ENCODE data around the gene EPO. TPM values are rescaled to one million over a fixed set of nuclear protein-coding genes. Genes with fewer than 3 reads are reported as not detected.
"Not testable (repeated sequence)": the region's sequence is repeated elsewhere in the genome, so short reads cannot be mapped to it uniquely, and the experiment has no call there.

The EPO gene
- total RNA-seq, 1 donor, result not detected

DNA sequence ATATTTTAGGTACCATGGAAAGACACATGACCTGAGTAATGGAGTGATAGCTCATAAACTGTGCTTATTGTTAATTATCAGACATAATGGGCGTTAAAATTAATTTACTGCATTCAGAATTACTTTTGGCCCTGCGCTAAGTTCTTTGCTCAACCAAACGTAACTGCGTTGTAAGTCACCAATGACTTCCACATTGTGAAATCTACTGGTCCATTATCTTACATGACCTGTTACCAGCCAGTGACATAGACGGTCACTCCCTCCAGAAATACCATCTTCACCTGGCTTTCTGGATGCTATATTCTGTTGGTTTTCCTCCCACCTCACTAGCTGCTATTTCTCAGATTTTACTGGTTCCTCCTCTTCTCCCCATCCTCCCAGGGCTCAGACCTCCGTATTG is 21.2 kb upstream of the EPO start:
- Histone ChIP-seq H3K36me3 (ENCODE audit: insufficient read depth, low read length) (no peaks in the 10 kb centered on the region), H3K4me3 (ENCODE audit: insufficient read depth, low read length) (no peak overlapping the region), H3K4me1 (ENCODE audit: insufficient read depth, low read length) (no peaks in the 10 kb centered on the region), H3K27ac (ENCODE audit: low read depth, low read length) (no peak overlapping the region), H4K20me1 (ENCODE audit: insufficient read depth, low read length) (no peaks in the 10 kb centered on the region), H2AFZ (ENCODE audit: low read length) (no peak overlapping the region), H3K4me2 (ENCODE audit: insufficient read depth, low read length) (no peak overlapping the region), H3K9me3 (ENCODE audit: low read depth, low read length) (no peaks in the 10 kb centered on the region), H3K27me3 (ENCODE audit: insufficient read depth, low read length) (peaks cover 12% of the 10 kb centered on the region), H3K79me2 (ENCODE audit: insufficient read depth, low read length) (no peaks in the 10 kb centered on the region)
- TF ChIP-seq, protein P1, sequence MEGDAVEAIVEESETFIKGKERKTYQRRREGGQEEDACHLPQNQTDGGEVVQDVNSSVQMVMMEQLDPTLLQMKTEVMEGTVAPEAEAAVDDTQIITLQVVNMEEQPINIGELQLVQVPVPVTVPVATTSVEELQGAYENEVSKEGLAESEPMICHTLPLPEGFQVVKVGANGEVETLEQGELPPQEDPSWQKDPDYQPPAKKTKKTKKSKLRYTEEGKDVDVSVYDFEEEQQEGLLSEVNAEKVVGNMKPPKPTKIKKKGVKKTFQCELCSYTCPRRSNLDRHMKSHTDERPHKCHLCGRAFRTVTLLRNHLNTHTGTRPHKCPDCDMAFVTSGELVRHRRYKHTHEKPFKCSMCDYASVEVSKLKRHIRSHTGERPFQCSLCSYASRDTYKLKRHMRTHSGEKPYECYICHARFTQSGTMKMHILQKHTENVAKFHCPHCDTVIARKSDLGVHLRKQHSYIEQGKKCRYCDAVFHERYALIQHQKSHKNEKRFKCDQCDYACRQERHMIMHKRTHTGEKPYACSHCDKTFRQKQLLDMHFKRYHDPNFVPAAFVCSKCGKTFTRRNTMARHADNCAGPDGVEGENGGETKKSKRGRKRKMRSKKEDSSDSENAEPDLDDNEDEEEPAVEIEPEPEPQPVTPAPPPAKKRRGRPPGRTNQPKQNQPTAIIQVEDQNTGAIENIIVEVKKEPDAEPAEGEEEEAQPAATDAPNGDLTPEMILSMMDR (IDR thresholded peaks at IDR 0.05; ENCODE audit: extremely low read depth, low read depth, low read length), result no peak
- DNase-seq (ENCODE audit: insufficient read length, low spot score, missing footprints), result no peak

DNA sequence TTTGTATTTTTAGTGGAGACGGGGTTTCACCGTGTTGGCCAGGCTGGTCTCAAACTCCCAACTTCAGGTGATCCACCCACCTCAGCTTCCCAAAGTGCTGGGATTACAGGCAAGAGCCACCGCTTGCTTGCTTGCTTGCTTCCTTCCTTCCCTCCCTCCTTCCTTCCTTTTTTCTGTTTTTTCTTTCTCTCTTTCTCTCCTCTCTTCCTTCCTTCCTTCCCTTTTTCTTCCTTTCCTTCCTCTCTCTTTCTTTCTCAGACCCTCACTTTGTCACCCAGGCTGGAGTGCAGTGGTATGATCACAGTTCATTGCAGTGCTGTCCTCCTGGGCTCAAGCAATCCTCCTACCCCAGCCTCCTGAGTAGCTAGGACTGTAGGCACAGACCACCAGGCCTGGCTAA is 19.2 kb upstream of the EPO start:
- H3K79me2 ChIP-seq (ENCODE audit: insufficient read depth, low read length); DNase-seq (ENCODE audit: insufficient read length, low spot score, missing footprints); H3K4me3 ChIP-seq (ENCODE audit: insufficient read depth, low read length); H3K4me1 ChIP-seq (ENCODE audit: insufficient read depth, low read length); H3K4me2 ChIP-seq (ENCODE audit: insufficient read depth, low read length); H3K27ac ChIP-seq (ENCODE audit: low read depth, low read length); H2AFZ ChIP-seq (ENCODE audit: low read length); H4K20me1 ChIP-seq (ENCODE audit: insufficient read depth, low read length); H3K9me3 ChIP-seq (ENCODE audit: low read depth, low read length); H3K36me3 ChIP-seq (ENCODE audit: insufficient read depth, low read length): not testable (repeated sequence)
- H3K27me3 ChIP-seq (ENCODE audit: insufficient read depth, low read length), result peaks cover 12% of the 10 kb centered on the region

DNA sequence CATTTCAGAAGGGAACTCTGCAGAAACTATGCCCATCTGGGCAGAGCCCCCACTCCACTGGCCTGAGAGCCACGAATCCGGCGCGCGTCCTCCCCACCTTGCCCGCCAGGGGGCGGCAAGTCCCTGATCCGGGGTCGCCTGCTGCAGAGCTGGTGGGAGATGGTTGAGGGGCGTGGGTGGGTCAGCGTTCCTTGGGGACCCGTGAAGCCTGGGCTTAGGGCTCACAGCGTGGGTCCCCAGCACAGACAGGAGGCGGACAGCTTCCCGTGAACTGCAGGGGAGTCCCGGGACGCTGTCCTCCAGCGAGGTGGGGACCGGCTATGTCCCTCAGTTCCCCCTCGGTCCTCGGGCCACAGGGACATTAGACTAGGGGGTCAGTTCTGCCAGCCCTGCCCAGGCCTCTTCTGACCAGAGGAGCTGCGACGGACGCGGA is 14.9 kb upstream of the EPO start:
- Histone ChIP-seq H3K4me1 (ENCODE audit: insufficient read depth, low read length) (peaks cover 12% of the 10 kb centered on the region), H3K27me3 (ENCODE audit: insufficient read depth, low read length) (no peaks in the 10 kb centered on the region), H3K79me2 (ENCODE audit: insufficient read depth, low read length) (peaks cover 17% of the 10 kb centered on the region), H3K4me3 (ENCODE audit: insufficient read depth, low read length) (peak overlapping the region; percentile 99), H3K9me3 (ENCODE audit: low read depth, low read length) (no peaks in the 10 kb centered on the region), H2AFZ (ENCODE audit: low read length) (peak overlapping the region; percentile 95), H4K20me1 (ENCODE audit: insufficient read depth, low read length) (no peaks in the 10 kb centered on the region), H3K4me2 (ENCODE audit: insufficient read depth, low read length) (peak overlapping the region; percentile 96), H3K36me3 (ENCODE audit: insufficient read depth, low read length) (no peaks in the 10 kb centered on the region), H3K27ac (ENCODE audit: low read depth, low read length) (peak overlapping the region; percentile 61)
- DNase-seq (ENCODE audit: insufficient read length, low spot score, missing footprints), result peak; percentile 98
- TF ChIP-seq, protein P1 (IDR thresholded peaks at IDR 0.05; ENCODE audit: extremely low read depth, low read depth, low read length), result peak; percentile 85

DNA sequence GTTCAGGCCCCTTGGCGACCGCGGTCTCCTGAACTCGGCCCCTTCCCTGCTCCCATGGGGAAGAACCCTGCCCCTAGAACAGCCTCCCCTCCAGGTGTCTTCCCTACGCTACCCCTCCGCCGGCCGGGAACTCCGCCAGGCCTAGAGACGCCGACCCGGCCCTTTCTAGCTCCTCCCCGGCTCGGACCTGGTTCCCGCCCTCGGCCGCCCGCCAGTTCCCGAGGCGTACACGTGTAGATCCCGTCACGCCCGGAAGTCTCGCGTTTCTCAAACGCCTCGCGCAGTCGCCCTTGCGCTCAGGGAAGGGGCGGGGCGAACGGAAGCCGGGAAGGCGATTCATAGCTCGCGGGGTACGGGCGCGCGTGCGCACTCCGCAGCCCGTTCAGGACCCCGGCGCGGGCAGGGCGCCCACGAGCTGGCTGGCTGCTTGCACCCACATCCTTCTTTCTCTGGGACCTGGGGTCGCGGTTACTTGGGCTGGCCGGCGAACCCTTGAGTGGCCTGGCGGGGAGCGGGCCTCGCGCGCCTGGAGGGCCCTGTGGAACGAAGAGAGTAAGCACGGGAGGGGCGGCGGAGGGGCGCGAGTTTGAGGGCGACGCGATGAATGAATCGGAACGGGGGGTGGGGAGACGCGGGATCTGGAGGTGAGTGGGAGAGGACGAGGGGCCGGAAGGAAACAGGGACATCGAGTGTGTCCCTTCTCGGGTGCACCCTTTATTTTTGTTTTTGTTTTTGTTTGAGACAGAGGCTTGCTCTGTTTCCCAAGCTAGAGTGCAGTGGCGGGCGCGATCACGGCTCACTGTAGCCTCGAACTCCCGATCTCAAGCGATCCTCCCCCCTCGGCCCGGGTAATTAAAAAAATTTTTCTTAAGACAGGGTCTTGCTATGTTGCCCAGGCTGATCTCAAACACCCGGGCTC is 14.3 kb upstream of the EPO start, which contains the start of gene POP7:
TSS of gene POP7 (plus strand) at position 369 of the 919 bp plus-strand sequence. CDS start 710 bp downstream, outside the sequence.
- H3K4me2 ChIP-seq (ENCODE audit: insufficient read depth, low read length), result peak within 1 kb of the TSS; percentile 96
- peaks cover 17% of the 10 kb centered on the region for H3K79me2 ChIP-seq (ENCODE audit: insufficient read depth, low read length)
- no peaks in the 10 kb centered on the region for H3K9me3 ChIP-seq (ENCODE audit: low read depth, low read length)
- TF ChIP-seq, protein P1 (IDR thresholded peaks at IDR 0.05; ENCODE audit: extremely low read depth, low read depth, low read length), result no peak
- peak; percentile 99 for DNase-seq (ENCODE audit: insufficient read length, low spot score, missing footprints)
- no peaks in the 10 kb centered on the region for H4K20me1 ChIP-seq (ENCODE audit: insufficient read depth, low read length)
- peak within 1 kb of the TSS; percentile 95 for H2AFZ ChIP-seq (ENCODE audit: low read length)
- peak within 1 kb of the TSS; percentile 61 for H3K27ac ChIP-seq (ENCODE audit: low read depth, low read length)
- no peaks in the 10 kb centered on the region for H3K27me3 ChIP-seq (ENCODE audit: insufficient read depth, low read length)
- H3K4me1 ChIP-seq (ENCODE audit: insufficient read depth, low read length), result peaks cover 12% of the 10 kb centered on the region
- H3K4me3 ChIP-seq (ENCODE audit: insufficient read depth, low read length), result peak within 1 kb of the TSS; percentile 99
- no peaks in the 10 kb centered on the region for H3K36me3 ChIP-seq (ENCODE audit: insufficient read depth, low read length)

Measured in osteoblast (primary cell).